SK-N-SH treated with all-trans-retinoic acid at 6 μM for 48 hours (cell line): ENCODE data around the gene ADM.

Experiments
- ATAC-seq: fragments of 200-7000 bp; cut with Tn5 transposase; 3 replicates; pipeline ENCODE4 v1.9.1; 2020; ENCODE audit warnings: mild to moderate bottlenecking, moderate library complexity
- ARNTL ChIP-seq: fragments of 450-650 bp; formaldehyde crosslinking; IDR thresholded peaks from 2 replicates; pipeline ENCODE4 v1.5.0; 2020; ENCODE audit warnings: low read depth, mild to moderate bottlenecking, moderate library complexity, borderline replicate concordance
- BACH2 ChIP-seq: fragments of 250-450 bp; sonication (Bioruptor Pico); IDR thresholded peaks from 2 replicates; pipeline ENCODE4 v1.9.0; 2021; ENCODE audit warnings: mild to moderate bottlenecking, borderline replicate concordance
- CREB5 ChIP-seq: fragments of 250-450 bp; sonication (Bioruptor Pico); IDR thresholded peaks from 2 replicates; pipeline ENCODE4 v1.5.1; 2020; ENCODE audit warnings: low read depth, mild to moderate bottlenecking, moderate library complexity
- CSDC2 ChIP-seq: fragments of 250-450 bp; sonication (Bioruptor Pico); IDR thresholded peaks from 2 replicates; pipeline ENCODE4 v1.5.0; 2020; ENCODE audit warnings: mild to moderate bottlenecking, moderate library complexity
- ESRRG ChIP-seq: fragments of 250-450 bp; sonication (Bioruptor Pico); IDR thresholded peaks from 2 replicates; pipeline ENCODE4 v1.6.1; 2021; ENCODE audit warnings: mild to moderate bottlenecking
- GLIS3 ChIP-seq: fragments of 250-450 bp; sonication (Bioruptor Pico); IDR thresholded peaks from 2 replicates; pipeline ENCODE4 v1.5.0; 2020; ENCODE audit warnings: mild to moderate bottlenecking, moderate library complexity
- ISL1 ChIP-seq: fragments of 250-450 bp; sonication (Bioruptor Pico); IDR thresholded peaks from 2 replicates; pipeline ENCODE4 v2.1.2; 2022; ENCODE audit warnings: mild to moderate bottlenecking, moderate library complexity
- OSR1 ChIP-seq: fragments of 250-450 bp; sonication (Bioruptor Pico); IDR thresholded peaks from 2 replicates; pipeline ENCODE4 v1.8.0; 2022; ENCODE audit warnings: moderate library complexity, mild to moderate bottlenecking, inconsistent platforms
- RARB ChIP-seq: fragments of 250-450 bp; sonication (Bioruptor Pico); IDR thresholded peaks from 2 replicates; pipeline ENCODE4 v1.8.0; 2021; ENCODE audit warnings: mild to moderate bottlenecking, moderate library complexity
- TCF4 ChIP-seq: fragments of 250-450 bp; sonication (Bioruptor Pico); IDR thresholded peaks from 2 replicates; pipeline ENCODE4 v1.8.0; 2021; ENCODE audit warnings: mild to moderate bottlenecking, moderate library complexity, borderline replicate concordance
- TOX ChIP-seq: fragments of 250-450 bp; sonication (Bioruptor Pico); IDR thresholded peaks from 2 replicates; pipeline ENCODE4 v1.8.0; 2021; ENCODE audit warnings: mild to moderate bottlenecking, moderate library complexity, borderline replicate concordance
- ZC3H10 ChIP-seq: fragments of 250-450 bp; sonication (Bioruptor Pico); IDR thresholded peaks from 2 replicates; pipeline ENCODE4 v1.5.1; 2021; ENCODE audit warnings: mild to moderate bottlenecking, moderate library complexity
- ZFP3 ChIP-seq: fragments of 250-450 bp; sonication (Bioruptor Pico); IDR thresholded peaks from 2 replicates; pipeline ENCODE4 v1.5.0; 2020; ENCODE audit warnings: mild to moderate bottlenecking, moderate library complexity
- ZFP30 ChIP-seq: fragments of 450-650 bp; formaldehyde crosslinking; IDR thresholded peaks from 2 replicates; pipeline ENCODE4 v1.5.0; 2022; ENCODE audit warnings: mild to moderate bottlenecking, moderate library complexity
- ZNF565 ChIP-seq: fragments of 450-650 bp; formaldehyde crosslinking; conservative IDR thresholded peaks from 2 replicates; pipeline ENCODE4 v1.5.0; 2020; ENCODE audit warnings: low read depth, mild to moderate bottlenecking, moderate library complexity
- ZNF70 ChIP-seq: fragments of 450-650 bp; formaldehyde crosslinking; IDR thresholded peaks from 2 replicates; pipeline ENCODE4 v1.5.0; 2020; ENCODE audit warnings: mild to moderate bottlenecking, moderate library complexity
- ZNF8 ChIP-seq: fragments of 450-650 bp; formaldehyde crosslinking; IDR thresholded peaks from 2 replicates; pipeline ENCODE4 v1.5.0; 2020; ENCODE audit warnings: mild to moderate bottlenecking, moderate library complexity
- TF ChIP-seq, protein P1 (sequence below): fragments of 250-450 bp; sonication (Bioruptor Pico); IDR thresholded peaks from 2 replicates; pipeline ENCODE4 v1.5.0; 2020; ENCODE audit warnings: mild to moderate bottlenecking, moderate library complexity
- TF ChIP-seq, protein P2 (sequence below): fragments of 250-450 bp; sonication (Bioruptor Pico); IDR thresholded peaks from 2 replicates; pipeline ENCODE4 v1.8.0; 2021; ENCODE audit warnings: low read depth, mild to moderate bottlenecking, moderate library complexity, borderline replicate concordance

ADM gene

GRCh38 chr11:10351765-10352641, 47.1 kb downstream of the ADM start (continued):
- TF ChIP-seq, protein P1, sequence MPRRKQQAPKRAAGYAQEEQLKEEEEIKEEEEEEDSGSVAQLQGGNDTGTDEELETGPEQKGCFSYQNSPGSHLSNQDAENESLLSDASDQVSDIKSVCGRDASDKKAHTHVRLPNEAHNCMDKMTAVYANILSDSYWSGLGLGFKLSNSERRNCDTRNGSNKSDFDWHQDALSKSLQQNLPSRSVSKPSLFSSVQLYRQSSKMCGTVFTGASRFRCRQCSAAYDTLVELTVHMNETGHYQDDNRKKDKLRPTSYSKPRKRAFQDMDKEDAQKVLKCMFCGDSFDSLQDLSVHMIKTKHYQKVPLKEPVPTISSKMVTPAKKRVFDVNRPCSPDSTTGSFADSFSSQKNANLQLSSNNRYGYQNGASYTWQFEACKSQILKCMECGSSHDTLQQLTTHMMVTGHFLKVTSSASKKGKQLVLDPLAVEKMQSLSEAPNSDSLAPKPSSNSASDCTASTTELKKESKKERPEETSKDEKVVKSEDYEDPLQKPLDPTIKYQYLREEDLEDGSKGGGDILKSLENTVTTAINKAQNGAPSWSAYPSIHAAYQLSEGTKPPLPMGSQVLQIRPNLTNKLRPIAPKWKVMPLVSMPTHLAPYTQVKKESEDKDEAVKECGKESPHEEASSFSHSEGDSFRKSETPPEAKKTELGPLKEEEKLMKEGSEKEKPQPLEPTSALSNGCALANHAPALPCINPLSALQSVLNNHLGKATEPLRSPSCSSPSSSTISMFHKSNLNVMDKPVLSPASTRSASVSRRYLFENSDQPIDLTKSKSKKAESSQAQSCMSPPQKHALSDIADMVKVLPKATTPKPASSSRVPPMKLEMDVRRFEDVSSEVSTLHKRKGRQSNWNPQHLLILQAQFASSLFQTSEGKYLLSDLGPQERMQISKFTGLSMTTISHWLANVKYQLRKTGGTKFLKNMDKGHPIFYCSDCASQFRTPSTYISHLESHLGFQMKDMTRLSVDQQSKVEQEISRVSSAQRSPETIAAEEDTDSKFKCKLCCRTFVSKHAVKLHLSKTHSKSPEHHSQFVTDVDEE = peak; percentile 63; the same call in 1 of the 2 replicates

DNA sequence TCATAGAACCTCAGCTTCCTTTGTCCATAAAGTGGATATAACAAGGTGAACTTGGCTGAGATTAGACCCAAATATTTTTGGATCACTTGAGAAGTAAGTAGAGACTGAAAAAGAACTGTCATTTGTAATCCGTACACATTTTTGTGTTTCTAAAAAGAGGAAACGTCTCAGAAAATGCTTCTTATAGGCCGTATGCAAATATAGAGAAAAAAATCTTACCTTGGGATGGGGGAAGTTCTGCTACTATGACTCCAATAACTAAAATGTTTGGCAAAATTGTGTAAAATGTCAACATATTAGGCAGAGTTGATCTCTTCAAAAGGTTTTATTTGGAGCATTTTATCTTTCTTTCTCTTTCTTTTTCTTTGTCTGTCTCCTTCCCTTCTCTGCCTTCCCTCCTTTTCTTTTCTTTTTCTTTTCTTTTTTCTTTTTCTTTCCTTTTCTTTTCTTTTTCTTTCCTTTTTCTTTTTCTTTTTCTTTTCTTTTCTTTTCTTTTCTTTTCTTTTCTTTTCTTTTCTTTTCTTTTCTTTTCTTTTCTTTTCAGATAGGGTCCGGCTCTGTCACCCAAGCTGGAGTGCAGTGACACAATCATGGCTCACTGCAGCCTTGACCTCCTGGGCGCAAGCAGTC, 48.2 kb downstream of the ADM start:
- no peak for ATAC-seq
- TF ChIP-seq ZNF8 (no peak), TCF4 (no peak), RARB (CRISPR knock-in tag) (no peak), ZNF565 (CRISPR knock-in tag) (no peak), OSR1 (CRISPR knock-in tag) (no peak), CSDC2 (no peak), ZC3H10 (CRISPR knock-in tag) (no peak), ESRRG (no peak), CREB5 (CRISPR knock-in tag) (no peak), ZFP30 (CRISPR knock-in tag) (no peak), TOX (CRISPR knock-in tag) (no peak), ZNF70 (CRISPR knock-in tag) (no peak), ISL1 (CRISPR knock-in tag) (no peak), GLIS3 (CRISPR knock-in tag) (no peak), BACH2 (CRISPR knock-in tag) (no peak)
- TF ChIP-seq, protein P1 = no peak
- TF ChIP-seq, protein P2, sequence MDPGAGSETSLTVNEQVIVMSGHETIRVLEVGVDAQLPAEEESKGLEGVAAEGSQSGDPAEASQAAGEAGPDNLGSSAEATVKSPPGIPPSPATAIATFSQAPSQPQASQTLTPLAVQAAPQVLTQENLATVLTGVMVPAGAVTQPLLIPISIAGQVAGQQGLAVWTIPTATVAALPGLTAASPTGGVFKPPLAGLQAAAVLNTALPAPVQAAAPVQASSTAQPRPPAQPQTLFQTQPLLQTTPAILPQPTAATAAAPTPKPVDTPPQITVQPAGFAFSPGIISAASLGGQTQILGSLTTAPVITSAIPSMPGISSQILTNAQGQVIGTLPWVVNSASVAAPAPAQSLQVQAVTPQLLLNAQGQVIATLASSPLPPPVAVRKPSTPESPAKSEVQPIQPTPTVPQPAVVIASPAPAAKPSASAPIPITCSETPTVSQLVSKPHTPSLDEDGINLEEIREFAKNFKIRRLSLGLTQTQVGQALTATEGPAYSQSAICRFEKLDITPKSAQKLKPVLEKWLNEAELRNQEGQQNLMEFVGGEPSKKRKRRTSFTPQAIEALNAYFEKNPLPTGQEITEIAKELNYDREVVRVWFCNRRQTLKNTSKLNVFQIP = no peak

DNA sequence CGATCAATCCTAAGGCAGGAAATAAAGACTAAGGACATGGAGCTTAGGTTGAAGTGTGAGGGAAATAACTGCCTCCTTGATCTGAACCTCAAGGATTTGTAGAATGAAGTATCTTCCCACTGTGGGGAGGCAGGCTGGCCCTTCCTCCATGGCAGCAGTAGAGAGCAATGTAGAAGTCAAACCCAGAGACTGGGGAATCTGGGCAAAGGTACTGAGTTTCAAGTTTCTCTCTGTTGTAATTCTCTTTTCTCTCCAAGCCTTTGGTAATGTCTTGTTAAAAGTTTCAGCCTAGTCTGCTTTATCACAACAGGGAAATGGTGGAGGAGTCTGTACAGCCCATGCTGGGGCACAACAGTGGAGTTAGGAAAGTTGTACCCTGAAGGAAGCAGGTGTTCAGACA, 49.5 kb downstream of the ADM start:
- ATAC-seq = no peak
- no peak for TF ChIP-seq ARNTL (CRISPR knock-in tag)
- TF ChIP-seq CREB5 (CRISPR knock-in tag) = no peak
- TF ChIP-seq, protein P2 = no peak
- no peak for TF ChIP-seq ZFP30 (CRISPR knock-in tag)
- TF ChIP-seq ZNF70 (CRISPR knock-in tag) = no peak
- TF ChIP-seq ZNF8 = no peak
- TF ChIP-seq OSR1 (CRISPR knock-in tag) = no peak
- no peak for TF ChIP-seq ZNF565 (CRISPR knock-in tag)
- TF ChIP-seq RARB (CRISPR knock-in tag) = no peak
- TF ChIP-seq, protein P1 = no peak
- TF ChIP-seq ZFP3 = no peak
